CD14-positive monocyte (primary cell): ENCODE results near the gene ARID1B. TPM values are rescaled to one million over a fixed set of nuclear protein-coding genes. Genes with fewer than 3 reads are reported as not detected.

Experiments
- DNase-seq, 3 donors: peaks; one replicate each; pipeline ENCODE4 v3.0.0-alpha.2; 2011 to 2022
- H2AFZ ChIP-seq: 2 replicates; pipeline ENCODE4 v1.6.0; 2012; ENCODE audit warnings: mild to moderate bottlenecking, low read depth, low read length, inconsistent platforms; ENCODE audit not compliant: insufficient read depth, poor library complexity, severe bottlenecking
- H3K27ac ChIP-seq, 2 donors: 1 replicate in 1 of 2; 2 replicates in 1 of 2; pipeline ENCODE4 v1.5.1; 2012 to 2013; ENCODE audit warnings: low read length in 2 of 2, control low read depth in 1 of 2, inconsistent platforms in 1 of 2, low read depth in 1 of 2, mild to moderate bottlenecking in 1 of 2
- H3K27me3 ChIP-seq, 2 donors: one replicate each; pipeline versions ENCODE4 v1.6.0 to v1.6.1; 2011 to 2013; ENCODE audit warnings: low read length in 2 of 2; ENCODE audit not compliant: control insufficient read depth in 2 of 2, insufficient read depth in 2 of 2
- H3K36me3 ChIP-seq, 2 donors: replicated peaks in 1 of 2; 1 replicate in 1 of 2; 2 replicates in 1 of 2; pipeline versions ENCODE4 v1.5.1 to v1.6.1; 2012 to 2013; ENCODE audit warnings: low read length in 2 of 2, control low read depth in 1 of 2, inconsistent platforms in 1 of 2, mild to moderate bottlenecking in 1 of 2; ENCODE audit not compliant: insufficient read depth in 2 of 2, control insufficient read depth in 1 of 2
- H3K4me1 ChIP-seq, 2 donors: 1 replicate in 1 of 2; 2 replicates in 1 of 2; pipeline versions ENCODE4 v1.5.1 to v1.6.1; 2012 to 2013; ENCODE audit warnings: low read length in 2 of 2, control low read depth in 1 of 2, inconsistent platforms in 1 of 2, mild to moderate bottlenecking in 1 of 2, moderate library complexity in 1 of 2; ENCODE audit not compliant: insufficient read depth in 2 of 2, control insufficient read depth in 1 of 2
- H3K4me2 ChIP-seq: replicated peaks from 2 replicates; pipeline ENCODE3; 2012; ENCODE audit warnings: low read length, moderate library complexity, mild to moderate bottlenecking; ENCODE audit not compliant: poor library complexity, severe bottlenecking; ENCODE audit errors: extremely low read depth
- H3K4me3 ChIP-seq, 3 experiments: fragments of 200-600 bp in 1 of 3; sonication (generic) in 1 of 3; replicated peaks in 1 of 3; 1 replicate in 2 of 3; 2 replicates in 1 of 3; pipeline ENCODE4 v1.5.1; 2011 to 2013; ENCODE audit warnings: low read length in 3 of 3, mild to moderate bottlenecking in 3 of 3, control low read depth in 2 of 3, low read depth in 2 of 3, inconsistent platforms in 1 of 3, moderate library complexity in 1 of 3
- H3K79me2 ChIP-seq: 2 replicates; pipeline ENCODE4 v1.6.0; 2012; ENCODE audit warnings: mild to moderate bottlenecking, control low read depth, inconsistent platforms, low read length, moderate library complexity; ENCODE audit not compliant: insufficient read depth
- H3K9ac ChIP-seq: 2 replicates; pipeline ENCODE4 v1.6.0; 2017; ENCODE audit warnings: low read length, mild to moderate bottlenecking; ENCODE audit not compliant: insufficient read depth, poor library complexity, severe bottlenecking
- H3K9me3 ChIP-seq, 2 donors: replicated peaks in 1 of 2; 1 replicate in 1 of 2; 2 replicates in 1 of 2; pipeline versions ENCODE4 v1.5.1 to v1.6.1; 2012 to 2013; ENCODE audit warnings: low read length in 2 of 2, control low read depth in 1 of 2; ENCODE audit not compliant: control insufficient read depth in 1 of 2, insufficient read depth in 1 of 2
- H4K20me1 ChIP-seq: 2 replicates; pipeline ENCODE4 v1.6.0; 2012; ENCODE audit warnings: mild to moderate bottlenecking, low read length, control low read depth, moderate library complexity; ENCODE audit not compliant: insufficient read depth
- H3K27ac Mint-ChIP-seq, 7 donors: one replicate each; pipeline ENCODE4 v1.8.0; 2020; ENCODE audit warnings: mild to moderate bottlenecking in 7 of 7, mixed read lengths in 7 of 7, moderate library complexity in 6 of 7, inconsistent platforms in 2 of 7
- H3K27me3 Mint-ChIP-seq, 3 donors: one replicate each; pipeline ENCODE4 v1.8.0; 2021 to 2022; ENCODE audit warnings: low read depth in 3 of 3, mild to moderate bottlenecking in 3 of 3, mixed read lengths in 3 of 3, moderate library complexity in 3 of 3, inconsistent platforms in 1 of 3
- H3K36me3 Mint-ChIP-seq, 2 donors: one replicate each; pipeline ENCODE4 v1.8.0; 2020; ENCODE audit warnings: mixed read lengths in 2 of 2, inconsistent platforms in 1 of 2, mild to moderate bottlenecking in 1 of 2
- H3K4me1 Mint-ChIP-seq: one replicate; pipeline ENCODE4 v1.8.0; 2020; ENCODE audit warnings: mild to moderate bottlenecking, mixed read lengths
- H3K4me3 Mint-ChIP-seq, 2 donors: one replicate each; pipeline ENCODE4 v1.8.0; 2020; ENCODE audit warnings: mild to moderate bottlenecking in 2 of 2, mixed read lengths in 2 of 2, moderate library complexity in 1 of 2
- H3K9me3 Mint-ChIP-seq, 7 donors: one replicate each; pipeline ENCODE4 v1.8.0; 2020 to 2022; ENCODE audit warnings: mixed read lengths in 7 of 7, mild to moderate bottlenecking in 6 of 7, moderate library complexity in 6 of 7, inconsistent platforms in 2 of 7
- WGBS: methylation state at CpG from one replicate; pipeline ENCODE4 v1.1.5; 2013; ENCODE audit warnings: missing lambda C conversion rate; ENCODE audit not compliant: insufficient coverage; 5-methylcytosine and 5-hydroxymethylcytosine counted together
- intact Hi-C, 2 donors: fragments of 100-400 bp; cut with micrococcal nuclease; formaldehyde crosslinking; loops; one replicate each; pipeline versions ENCODE4 v1.15.0 to v1.15.1; 2023
- polyA plus RNA-seq, 3 donors: library from polyadenylated mRNA; depleted of rRNA in 1 of 3; unstranded in 2 of 3; stranded (reverse) in 1 of 3; fragments of 300-500 nt in 2 of 3; fragments of >200 nt in 1 of 3; fragmentation: Illumina TruSeq in 2 of 3; gene quantifications; 1 replicate in 2 of 3; 2 replicates in 1 of 3; pipeline ENCODE4 v1.2.3, GENCODE V29; 2012 to 2021
- TF ChIP-seq, protein P1 (sequence below): fragments of 200-600 bp; IDR thresholded peaks from one replicate; pipeline ENCODE4 v1.8.0; 2022; ENCODE audit warnings: antibody characterized with exemption, mild to moderate bottlenecking

The ARID1B gene
- polyA plus RNA-seq, 3 donors, result 3.2 to 22.1 (median 3.8) TPM

DNA sequence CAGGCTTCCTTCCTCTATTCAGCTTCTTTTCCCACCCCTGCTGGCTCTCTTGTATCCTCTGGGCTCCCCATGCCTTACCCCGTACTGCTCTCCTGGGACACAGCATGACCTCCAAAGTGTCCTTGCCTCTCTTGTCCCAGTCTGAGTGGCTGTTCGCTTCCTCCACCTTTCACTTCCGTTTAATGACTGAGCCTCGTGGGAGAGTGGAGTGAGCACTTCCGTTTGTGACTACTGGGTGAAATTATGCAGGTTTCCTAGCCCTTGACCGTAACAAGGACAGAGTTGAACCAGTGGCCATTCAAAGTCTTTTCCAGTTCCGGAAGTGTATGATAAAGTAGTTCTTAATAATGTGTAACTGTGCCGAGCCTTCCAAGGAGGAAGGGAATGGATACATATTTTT lies 109.2 kb downstream of the ARID1B start:
- Mint-ChIP-seq H3K27me3 (no peaks in the 10 kb centered on the region), H3K4me1 (peaks cover 45% of the 10 kb centered on the region), H3K9me3 (no peaks in the 10 kb centered on the region), H3K27ac (peak overlapping the region in 6 of 7 donors; percentile 21 to 75 (median 66)), H3K4me3 (peak overlapping the region in 1 of 2 donors; percentile 87), H3K36me3 (peaks cover 0 to 4% of the 10 kb centered on the region in 2 donors)
- no peaks in the 10 kb centered on the region for H3K9me3 ChIP-seq
- TF ChIP-seq, protein P1, sequence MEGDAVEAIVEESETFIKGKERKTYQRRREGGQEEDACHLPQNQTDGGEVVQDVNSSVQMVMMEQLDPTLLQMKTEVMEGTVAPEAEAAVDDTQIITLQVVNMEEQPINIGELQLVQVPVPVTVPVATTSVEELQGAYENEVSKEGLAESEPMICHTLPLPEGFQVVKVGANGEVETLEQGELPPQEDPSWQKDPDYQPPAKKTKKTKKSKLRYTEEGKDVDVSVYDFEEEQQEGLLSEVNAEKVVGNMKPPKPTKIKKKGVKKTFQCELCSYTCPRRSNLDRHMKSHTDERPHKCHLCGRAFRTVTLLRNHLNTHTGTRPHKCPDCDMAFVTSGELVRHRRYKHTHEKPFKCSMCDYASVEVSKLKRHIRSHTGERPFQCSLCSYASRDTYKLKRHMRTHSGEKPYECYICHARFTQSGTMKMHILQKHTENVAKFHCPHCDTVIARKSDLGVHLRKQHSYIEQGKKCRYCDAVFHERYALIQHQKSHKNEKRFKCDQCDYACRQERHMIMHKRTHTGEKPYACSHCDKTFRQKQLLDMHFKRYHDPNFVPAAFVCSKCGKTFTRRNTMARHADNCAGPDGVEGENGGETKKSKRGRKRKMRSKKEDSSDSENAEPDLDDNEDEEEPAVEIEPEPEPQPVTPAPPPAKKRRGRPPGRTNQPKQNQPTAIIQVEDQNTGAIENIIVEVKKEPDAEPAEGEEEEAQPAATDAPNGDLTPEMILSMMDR, result no peak
- peak; percentile 21 to 50 (median 39) for DNase-seq
- no peaks in the 10 kb centered on the region for H3K36me3 ChIP-seq
- H3K4me2 ChIP-seq, result peak overlapping the region; percentile 17
- WGBS, result no CpG with 5 or more reads among the region's 8 CpGs
- H2AFZ ChIP-seq, result no peak overlapping the region
- intact Hi-C loops, result no loop called here
- no peak overlapping the region for H3K4me3 ChIP-seq
- peaks cover 89% of the 10 kb centered on the region for H3K79me2 ChIP-seq
- H3K27me3 ChIP-seq, result no peaks in the 10 kb centered on the region
- H4K20me1 ChIP-seq, result peaks cover 98% of the 10 kb centered on the region
- H3K9ac ChIP-seq, result no peak overlapping the region
- peaks cover 19 to 27% of the 10 kb centered on the region in 2 donors for H3K4me1 ChIP-seq
- H3K27ac ChIP-seq, result peak overlapping the region; percentile 6 to 26

DNA sequence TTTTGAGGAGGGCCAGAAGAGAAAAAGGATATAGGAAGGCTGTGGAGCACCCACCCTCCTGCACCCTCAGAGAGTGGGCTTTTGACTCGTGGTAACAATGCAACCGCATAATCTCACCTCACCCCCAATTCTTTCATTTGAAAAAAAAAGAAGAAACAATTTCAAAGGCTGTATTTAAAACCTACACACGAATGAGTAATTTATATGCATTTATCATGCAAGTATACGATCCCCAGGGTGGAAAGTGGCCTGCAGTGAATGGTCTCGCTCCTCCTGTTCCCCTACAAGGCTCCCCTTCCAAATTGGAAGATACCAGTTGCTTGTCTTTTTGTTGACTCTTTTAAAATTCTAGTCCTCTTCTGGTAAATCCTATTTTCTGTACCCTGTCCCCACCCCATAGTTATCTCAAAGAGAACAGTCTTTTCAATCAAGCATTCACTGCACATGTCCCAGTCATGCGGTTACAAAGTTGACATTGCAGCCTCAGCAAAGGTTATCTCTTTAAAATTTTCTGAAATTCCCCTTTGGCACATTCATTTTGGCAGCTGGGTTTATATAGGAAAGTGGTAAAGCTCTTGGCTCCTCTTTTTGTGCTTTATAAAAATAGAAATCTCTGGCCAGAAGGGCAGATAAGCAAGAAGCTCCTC lies 110.6 kb downstream of the ARID1B start:
- H3K27me3 ChIP-seq, result no peaks in the 10 kb centered on the region
- H3K36me3 ChIP-seq, result no peaks in the 10 kb centered on the region
- Mint-ChIP-seq H3K4me3 (no peak overlapping the region), H3K4me1 (peaks cover 35% of the 10 kb centered on the region), H3K9me3 (no peaks in the 10 kb centered on the region), H3K36me3 (peaks cover 0 to 4% of the 10 kb centered on the region in 2 donors), H3K27me3 (no peaks in the 10 kb centered on the region), H3K27ac (no peak overlapping the region)
- H3K9me3 ChIP-seq, result no peaks in the 10 kb centered on the region
- H4K20me1 ChIP-seq, result peaks cover 92% of the 10 kb centered on the region
- WGBS, result 100% methylated on average over 1 of the region's 6 CpGs
- no peak for DNase-seq
- H3K4me3 ChIP-seq, result no peak overlapping the region
- H3K79me2 ChIP-seq, result peaks cover 88% of the 10 kb centered on the region
- TF ChIP-seq, protein P1, result no peak
- intact Hi-C loops, result no loop called here
- no peak overlapping the region for H3K27ac ChIP-seq
- H2AFZ ChIP-seq, result no peak overlapping the region
- peaks cover 16 to 19% of the 10 kb centered on the region in 2 donors for H3K4me1 ChIP-seq
- no peak overlapping the region for H3K4me2 ChIP-seq
- no peak overlapping the region for H3K9ac ChIP-seq
